Endodermal cell (in vitro differentiated cells): ENCODE measurements around the gene TXNDC11. TPM values are rescaled to one million over a fixed set of nuclear protein-coding genes. Genes with fewer than 3 reads are reported as not detected.

ENCODE experiments used
- DNase-seq: peaks from one replicate; pipeline ENCODE4 v3.0.0-alpha.2; 2017
- H3K27ac ChIP-seq: 2 replicates; pipeline ENCODE4 v1.5.1; 2013; ENCODE audit warnings: mild to moderate bottlenecking, low read depth, low read length, moderate library complexity
- H3K27me3 ChIP-seq: 2 replicates; pipeline ENCODE4 v1.6.1; 2013; ENCODE audit warnings: mild to moderate bottlenecking, low read length, moderate library complexity; ENCODE audit not compliant: insufficient read depth, control insufficient read depth, poor library complexity, severe bottlenecking
- H3K36me3 ChIP-seq: 2 replicates; pipeline ENCODE4 v1.7.0; 2013; ENCODE audit warnings: mild to moderate bottlenecking, low read length, moderate library complexity; ENCODE audit not compliant: control insufficient read depth, insufficient read depth
- H3K4me1 ChIP-seq: one replicate; pipeline ENCODE4 v1.7.0; 2013; ENCODE audit warnings: low read length; ENCODE audit not compliant: control insufficient read depth, insufficient read depth
- H3K4me3 ChIP-seq: 2 replicates; pipeline ENCODE4 v1.5.1; 2013; ENCODE audit warnings: mild to moderate bottlenecking, low read length, moderate library complexity
- H3K9ac ChIP-seq: 2 replicates; pipeline ENCODE4 v1.6.1; 2013; ENCODE audit warnings: mild to moderate bottlenecking, low read length, moderate library complexity; ENCODE audit not compliant: poor library complexity, severe bottlenecking; ENCODE audit errors: extremely low read depth
- H3K9me3 ChIP-seq: 2 replicates; pipeline ENCODE4 v1.6.1; 2013; ENCODE audit warnings: mild to moderate bottlenecking, low read length, moderate library complexity; ENCODE audit not compliant: control insufficient read depth
- H3K27ac Mint-ChIP-seq: 2 replicates; pipeline ENCODE4 v1.8.0; 2020; ENCODE audit warnings: mixed read lengths
- H3K27me3 Mint-ChIP-seq: 2 replicates; pipeline ENCODE4 v1.8.0; 2021; ENCODE audit warnings: mild to moderate bottlenecking, mixed read lengths; ENCODE audit not compliant: insufficient read depth
- H3K36me3 Mint-ChIP-seq: 2 replicates; pipeline ENCODE4 v1.8.0; 2020; ENCODE audit warnings: low read depth, mixed read lengths
- H3K4me1 Mint-ChIP-seq: 2 replicates; pipeline ENCODE4 v1.8.0; 2020; ENCODE audit warnings: mixed read lengths
- H3K4me3 Mint-ChIP-seq: 2 replicates; pipeline ENCODE4 v1.8.0; 2020; ENCODE audit warnings: mild to moderate bottlenecking, moderate library complexity, mixed read lengths
- H3K9me3 Mint-ChIP-seq: 2 replicates; pipeline ENCODE4 v1.8.0; 2020; ENCODE audit warnings: mild to moderate bottlenecking, mixed read lengths
- CTCF ChIP-seq: fragments of 200-600 bp; sonication (generic); conservative IDR thresholded peaks from 2 replicates; pipeline ENCODE4 v1.5.0; 2021; ENCODE audit warnings: antibody characterized with exemption, mild to moderate bottlenecking
- WGBS, 2 experiments: methylation state at CpG; one replicate each; pipeline versions ENCODE4 v1.1.5 to v1.1.7; 2013; ENCODE audit warnings: missing lambda C conversion rate in 2 of 2, mixed read lengths in 1 of 2; ENCODE audit not compliant: insufficient coverage in 1 of 2, insufficient read length in 1 of 2; 5-methylcytosine and 5-hydroxymethylcytosine counted together
- total RNA-seq, 2 donors: library from RNA; stranded (reverse); fragmentation: NEBNext Ultra II Directional in 1 of 2; extraction: Animal tissue kit (Norgen Biotek cat#: 25700) in 1 of 2; gene quantifications; 2 replicates in 1 of 2; 3 replicates in 1 of 2; pipeline ENCODE4 v1.2.1, GENCODE V29; 2021

Gene TXNDC11
- total RNA-seq, 2 donors from 2014 or later, result 16.4 to 20.8 TPM

- no peaks in the 10 kb centered on the region for H3K36me3 ChIP-seq
- no peak overlapping the region for H3K4me3 ChIP-seq
- Mint-ChIP-seq H3K27ac (peak overlapping the region; percentile 48), H3K4me1 (peaks cover 8% of the 10 kb centered on the region), H3K36me3 (no peaks in the 10 kb centered on the region), H3K9me3 (no peaks in the 10 kb centered on the region), H3K27me3 (peaks cover 3% of the 10 kb centered on the region), H3K4me3 (no peak overlapping the region)
- peaks cover 7% of the 10 kb centered on the region for H3K4me1 ChIP-seq
- no peak for DNase-seq
- no peak overlapping the region for H3K9ac ChIP-seq
- TF ChIP-seq CTCF, result no peak
- no peaks in the 10 kb centered on the region for H3K9me3 ChIP-seq
- no peaks in the 10 kb centered on the region for H3K27me3 ChIP-seq
- no peak overlapping the region for H3K27ac ChIP-seq
- WGBS, 2 experiments, result 89 to 94% methylated on average over 8 to 12 of the region's 12 CpGs
Observed at GRCh38 chr16:11630046-11630767, 112.5 kb downstream of the TXNDC11 start.

Other genes with a start within 250 kb of the TXNDC11 start
- gene LITAF, start 155.9 kb downstream of the TXNDC11 start, total RNA-seq, result 10 to 100 TPM; 36.6 to 62.9 TPM
- gene SNN, start 74.4 kb downstream of the TXNDC11 start, total RNA-seq, result 10 to 100 TPM; 28.9 to 35.1 TPM
- gene ZC3H7A, start 54.4 kb upstream of the TXNDC11 start, total RNA-seq, result 10 to 100 TPM; 37.7 to 38.5 TPM
- 100 to 1,000 TPM; 148 to 162 TPM for gene RSL1D1, start 108.7 kb upstream of the TXNDC11 start, total RNA-seq
- 100 to 1,000 TPM; 110 to 115 TPM for gene GSPT1, start 173.1 kb upstream of the TXNDC11 start, total RNA-seq
- 10 to 100 TPM; 10.2 to 15.0 TPM for gene NPIPB2, start 199.2 kb upstream of the TXNDC11 start, total RNA-seq
- not detected for gene TNFRSF17, start 222.4 kb upstream of the TXNDC11 start, total RNA-seq
- 10 to 100 TPM; 11.0 to 18.3 TPM for gene SNX29, start 233.9 kb upstream of the TXNDC11 start, total RNA-seq